8988T (cell line): Measurements from ENCODE around the gene AURKAIP1.
A peak's percentile ranks its signal among the peaks of the same experiment; 100 is the strongest.

Experiments
- DNase-seq: peaks from one replicate; pipeline ENCODE4 v3.0.0; 2011

AURKAIP1 gene

GRCh38 chr1:1345860-1346500 lies 29.0 kb downstream of the AURKAIP1 start:
- DNase-seq, result no peak

- no peak for DNase-seq
Measured at GRCh38 chr1:1345384-1345783, 29.6 kb downstream of the AURKAIP1 start.

GRCh38 chr1:1344655-1345361 lies 30.2 kb downstream of the AURKAIP1 start:
- peak; percentile 97 for DNase-seq

- DNase-seq, result no peak
Measured at GRCh38 chr1:1343811-1344421, 31.1 kb downstream of the AURKAIP1 start.

- DNase-seq, result no peak
Measured at GRCh38 chr1:1342584-1343115, 32.4 kb downstream of the AURKAIP1 start.

GRCh38 chr1:1342061-1342562 lies 32.9 kb downstream of the AURKAIP1 start:
- DNase-seq, result no peak

GRCh38 chr1:1341549-1342021 lies 33.4 kb downstream of the AURKAIP1 start:
- no peak for DNase-seq

GRCh38 chr1:1340791-1341548 lies 34.0 kb downstream of the AURKAIP1 start:
- no peak for DNase-seq

- no peak for DNase-seq
Measured at GRCh38 chr1:1340185-1340584, 34.8 kb downstream of the AURKAIP1 start.

- no peak for DNase-seq
Measured at GRCh38 chr1:1338278-1338677, 36.7 kb downstream of the AURKAIP1 start.

- DNase-seq, result peak; percentile 84
Measured at GRCh38 chr1:1337793-1338147, 37.2 kb downstream of the AURKAIP1 start.

- no peak for DNase-seq
Measured at GRCh38 chr1:1336931-1337792, 37.8 kb downstream of the AURKAIP1 start.

GRCh38 chr1:1336446-1336845 lies 38.6 kb downstream of the AURKAIP1 start:
- no peak for DNase-seq

- no peak for DNase-seq
Measured at GRCh38 chr1:1335792-1336248, 39.2 kb downstream of the AURKAIP1 start.

GRCh38 chr1:1335283-1335682 lies 39.7 kb downstream of the AURKAIP1 start:
- DNase-seq, result no peak

- DNase-seq, result no peak
Measured at GRCh38 chr1:1334835-1335234, 40.2 kb downstream of the AURKAIP1 start.

GRCh38 chr1:1333551-1334241 lies 41.3 kb downstream of the AURKAIP1 start:
- no peak for DNase-seq

GRCh38 chr1:1332774-1333480 lies 42.1 kb downstream of the AURKAIP1 start:
- DNase-seq, result no peak

GRCh38 chr1:1332031-1332755 lies 42.8 kb downstream of the AURKAIP1 start:
- DNase-seq, result no peak
